Hematopoietic multipotent progenitor cell treated with erythropoietin and hydrocortisone succinate and interleukin-3 and kit ligand, for 17 days (in vitro differentiated cells): Measurements from ENCODE around the gene JAM3.
"Not testable (repeated sequence)": the region's sequence is repeated elsewhere in the genome, so short reads cannot be mapped to it uniquely, and the experiment has no call there.

Experiments
- DNase-seq: peaks from one replicate; pipeline ENCODE4 v3.0.0-alpha.2; 2015; ENCODE audit warnings: low spot score

The JAM3 gene

GRCh38 chr11:134181707-134182106 is 112.8 kb downstream of the JAM3 start:
- no peak for DNase-seq

GRCh38 chr11:134188092-134188491 is 119.2 kb downstream of the JAM3 start:
- DNase-seq: not testable (repeated sequence)

- no peak for DNase-seq
Observed at GRCh38 chr11:134196756-134197155, 127.9 kb downstream of the JAM3 start.

GRCh38 chr11:134199531-134199930 is 130.7 kb downstream of the JAM3 start:
- no peak for DNase-seq

GRCh38 chr11:134200688-134201087 is 131.8 kb downstream of the JAM3 start:
- no peak for DNase-seq
